PC-9 (cell line): ENCODE results near the gene RNF145.

ENCODE experiments used
- CTCF ChIP-seq: fragments of 200-600 bp; sonication (generic); conservative IDR thresholded peaks from 2 replicates; pipeline ENCODE4 v1.6.1; 2017; ENCODE audit warnings: mixed run types, antibody characterized with exemption, mild to moderate bottlenecking, moderate library complexity
- EZH2 ChIP-seq: fragments of 200-600 bp; sonication (generic); IDR thresholded peaks from 2 replicates; pipeline ENCODE4 v1.8.0; 2017; ENCODE audit warnings: antibody characterized with exemption, low read depth

GRCh38 chr5:159214486-159215271, 5.3 kb upstream of the RNF145 start:
- no peak for TF ChIP-seq CTCF
- TF ChIP-seq EZH2: no peak
